Measurements from ENCODE around the gene THSD7B. TPM values are rescaled to one million over a fixed set of nuclear protein-coding genes. Genes with fewer than 3 reads are reported as not detected.

The THSD7B gene
- total and polyA plus RNA-seq, 10 of the 15 experiments (the other 5 are each of a cell fraction or from before 2014, with no cell fraction given), result 0.03 to 0.56 (median 0.28) TPM

DNA sequence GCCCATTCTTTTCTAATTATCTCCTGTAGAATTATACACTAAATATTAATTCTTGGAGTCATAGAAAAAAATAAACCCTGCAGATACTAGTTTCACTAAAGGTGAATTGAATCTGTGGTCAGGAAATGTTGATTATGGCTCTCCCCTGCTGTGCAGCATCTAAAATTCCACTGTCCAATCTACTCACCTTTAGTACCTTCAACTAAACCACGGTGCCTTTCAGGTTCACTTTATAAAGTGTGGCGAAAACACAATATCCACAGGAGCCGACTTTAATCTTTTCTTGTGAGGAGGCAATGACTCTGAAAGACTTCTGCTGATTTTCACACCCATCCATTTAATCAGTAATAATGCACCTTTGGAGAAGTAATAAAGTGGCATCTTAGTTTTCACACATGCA lies 402.3 kb downstream of the THSD7B start:
- H3K36me3 ChIP-seq (ENCODE audit: control insufficient read depth in 2 of 2, insufficient read depth in 2 of 2, low read length in 1 of 2), result no peaks in the 10 kb centered on the region
- FAIRE-seq (no peak), ATAC-seq (peak; percentile 76), DNase-seq (ENCODE audit: low read depth, low spot score) (no peak)
- ChIA-PET POLR2A (no interaction called here), CTCF (no interaction called here), SMC1A (ENCODE audit: uncharacterized antibody, unreplicated experiment) (no interaction called here), RAD21 (ENCODE audit: unreplicated experiment) (no interaction called here)
- intact Hi-C loops (cut with micrococcal nuclease; ENCODE audit: unreplicated experiment) (no loop called here), in situ Hi-C loops (cut with MboI) (no loop called here)
- WGBS (ENCODE audit: insufficient coverage, insufficient replicate concordance, low lambda C conversion rate, missing lambda C conversion rate), result 4% methylated on average over 3 of the region's 3 CpGs
- no peak for TF ChIP-seq DPF2 (IDR thresholded peaks at IDR 0.05)
- TF ChIP-seq, protein P1, sequence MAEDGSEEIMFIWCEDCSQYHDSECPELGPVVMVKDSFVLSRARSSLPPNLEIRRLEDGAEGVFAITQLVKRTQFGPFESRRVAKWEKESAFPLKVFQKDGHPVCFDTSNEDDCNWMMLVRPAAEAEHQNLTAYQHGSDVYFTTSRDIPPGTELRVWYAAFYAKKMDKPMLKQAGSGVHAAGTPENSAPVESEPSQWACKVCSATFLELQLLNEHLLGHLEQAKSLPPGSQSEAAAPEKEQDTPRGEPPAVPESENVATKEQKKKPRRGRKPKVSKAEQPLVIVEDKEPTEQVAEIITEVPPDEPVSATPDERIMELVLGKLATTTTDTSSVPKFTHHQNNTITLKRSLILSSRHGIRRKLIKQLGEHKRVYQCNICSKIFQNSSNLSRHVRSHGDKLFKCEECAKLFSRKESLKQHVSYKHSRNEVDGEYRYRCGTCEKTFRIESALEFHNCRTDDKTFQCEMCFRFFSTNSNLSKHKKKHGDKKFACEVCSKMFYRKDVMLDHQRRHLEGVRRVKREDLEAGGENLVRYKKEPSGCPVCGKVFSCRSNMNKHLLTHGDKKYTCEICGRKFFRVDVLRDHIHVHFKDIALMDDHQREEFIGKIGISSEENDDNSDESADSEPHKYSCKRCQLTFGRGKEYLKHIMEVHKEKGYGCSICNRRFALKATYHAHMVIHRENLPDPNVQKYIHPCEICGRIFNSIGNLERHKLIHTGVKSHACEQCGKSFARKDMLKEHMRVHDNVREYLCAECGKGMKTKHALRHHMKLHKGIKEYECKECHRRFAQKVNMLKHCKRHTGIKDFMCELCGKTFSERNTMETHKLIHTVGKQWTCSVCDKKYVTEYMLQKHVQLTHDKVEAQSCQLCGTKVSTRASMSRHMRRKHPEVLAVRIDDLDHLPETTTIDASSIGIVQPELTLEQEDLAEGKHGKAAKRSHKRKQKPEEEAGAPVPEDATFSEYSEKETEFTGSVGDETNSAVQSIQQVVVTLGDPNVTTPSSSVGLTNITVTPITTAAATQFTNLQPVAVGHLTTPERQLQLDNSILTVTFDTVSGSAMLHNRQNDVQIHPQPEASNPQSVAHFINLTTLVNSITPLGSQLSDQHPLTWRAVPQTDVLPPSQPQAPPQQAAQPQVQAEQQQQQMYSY (CRISPR knock-in tag; IDR thresholded peaks at IDR 0.05), result no peak
- TF ChIP-seq, protein P2, sequence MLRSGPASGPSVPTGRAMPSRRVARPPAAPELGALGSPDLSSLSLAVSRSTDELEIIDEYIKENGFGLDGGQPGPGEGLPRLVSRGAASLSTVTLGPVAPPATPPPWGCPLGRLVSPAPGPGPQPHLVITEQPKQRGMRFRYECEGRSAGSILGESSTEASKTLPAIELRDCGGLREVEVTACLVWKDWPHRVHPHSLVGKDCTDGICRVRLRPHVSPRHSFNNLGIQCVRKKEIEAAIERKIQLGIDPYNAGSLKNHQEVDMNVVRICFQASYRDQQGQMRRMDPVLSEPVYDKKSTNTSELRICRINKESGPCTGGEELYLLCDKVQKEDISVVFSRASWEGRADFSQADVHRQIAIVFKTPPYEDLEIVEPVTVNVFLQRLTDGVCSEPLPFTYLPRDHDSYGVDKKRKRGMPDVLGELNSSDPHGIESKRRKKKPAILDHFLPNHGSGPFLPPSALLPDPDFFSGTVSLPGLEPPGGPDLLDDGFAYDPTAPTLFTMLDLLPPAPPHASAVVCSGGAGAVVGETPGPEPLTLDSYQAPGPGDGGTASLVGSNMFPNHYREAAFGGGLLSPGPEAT (IDR thresholded peaks at IDR 0.05; ENCODE audit: low read depth), result no peak
- TF ChIP-seq RAD21 (IDR thresholded peaks at IDR 0.05; ENCODE audit: insufficient read depth, low read depth, low read length), result no peak
- TF ChIP-seq, protein P3, sequence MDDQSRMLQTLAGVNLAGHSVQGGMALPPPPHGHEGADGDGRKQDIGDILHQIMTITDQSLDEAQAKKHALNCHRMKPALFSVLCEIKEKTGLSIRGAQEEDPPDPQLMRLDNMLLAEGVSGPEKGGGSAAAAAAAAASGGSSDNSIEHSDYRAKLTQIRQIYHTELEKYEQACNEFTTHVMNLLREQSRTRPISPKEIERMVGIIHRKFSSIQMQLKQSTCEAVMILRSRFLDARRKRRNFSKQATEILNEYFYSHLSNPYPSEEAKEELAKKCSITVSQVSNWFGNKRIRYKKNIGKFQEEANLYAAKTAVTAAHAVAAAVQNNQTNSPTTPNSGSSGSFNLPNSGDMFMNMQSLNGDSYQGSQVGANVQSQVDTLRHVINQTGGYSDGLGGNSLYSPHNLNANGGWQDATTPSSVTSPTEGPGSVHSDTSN (IDR thresholded peaks at IDR 0.05; ENCODE audit: insufficient replicate concordance, low read depth, low read length), result no peak
- TF ChIP-seq IRF4 (IDR thresholded peaks at IDR 0.05; ENCODE audit: low read depth, low read length), result no peak
- no peak for TF ChIP-seq SREBF1 (IDR thresholded peaks at IDR 0.05; ENCODE audit: low read length)
- TF ChIP-seq HDGF (IDR thresholded peaks at IDR 0.05), result no peak
- no peak for TF ChIP-seq POU2F2 (IDR thresholded peaks at IDR 0.05; ENCODE audit: borderline replicate concordance, low read depth, low read length)
- no peak for TF ChIP-seq SIN3A (IDR thresholded peaks at IDR 0.05; ENCODE audit: low read depth, low read length)
- TF ChIP-seq, protein P4, sequence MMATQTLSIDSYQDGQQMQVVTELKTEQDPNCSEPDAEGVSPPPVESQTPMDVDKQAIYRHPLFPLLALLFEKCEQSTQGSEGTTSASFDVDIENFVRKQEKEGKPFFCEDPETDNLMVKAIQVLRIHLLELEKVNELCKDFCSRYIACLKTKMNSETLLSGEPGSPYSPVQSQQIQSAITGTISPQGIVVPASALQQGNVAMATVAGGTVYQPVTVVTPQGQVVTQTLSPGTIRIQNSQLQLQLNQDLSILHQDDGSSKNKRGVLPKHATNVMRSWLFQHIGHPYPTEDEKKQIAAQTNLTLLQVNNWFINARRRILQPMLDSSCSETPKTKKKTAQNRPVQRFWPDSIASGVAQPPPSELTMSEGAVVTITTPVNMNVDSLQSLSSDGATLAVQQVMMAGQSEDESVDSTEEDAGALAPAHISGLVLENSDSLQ (IDR thresholded peaks at IDR 0.05), result no peak
- TF ChIP-seq, protein P5, sequence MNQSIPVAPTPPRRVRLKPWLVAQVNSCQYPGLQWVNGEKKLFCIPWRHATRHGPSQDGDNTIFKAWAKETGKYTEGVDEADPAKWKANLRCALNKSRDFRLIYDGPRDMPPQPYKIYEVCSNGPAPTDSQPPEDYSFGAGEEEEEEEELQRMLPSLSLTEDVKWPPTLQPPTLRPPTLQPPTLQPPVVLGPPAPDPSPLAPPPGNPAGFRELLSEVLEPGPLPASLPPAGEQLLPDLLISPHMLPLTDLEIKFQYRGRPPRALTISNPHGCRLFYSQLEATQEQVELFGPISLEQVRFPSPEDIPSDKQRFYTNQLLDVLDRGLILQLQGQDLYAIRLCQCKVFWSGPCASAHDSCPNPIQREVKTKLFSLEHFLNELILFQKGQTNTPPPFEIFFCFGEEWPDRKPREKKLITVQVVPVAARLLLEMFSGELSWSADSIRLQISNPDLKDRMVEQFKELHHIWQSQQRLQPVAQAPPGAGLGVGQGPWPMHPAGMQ (IDR thresholded peaks at IDR 0.05; ENCODE audit: borderline replicate concordance), result no peak
- H3K4me2 ChIP-seq (ENCODE audit: control insufficient read depth, insufficient read depth), result no peak overlapping the region
- H3K79me2 ChIP-seq (ENCODE audit: control insufficient read depth, insufficient read depth, low read length), result no peaks in the 10 kb centered on the region
- H3K4me1 ChIP-seq (ENCODE audit: control insufficient read depth, insufficient read depth, low read length), result no peaks in the 10 kb centered on the region
- no peaks in the 10 kb centered on the region for H3K9me3 ChIP-seq (replicated peaks; ENCODE audit: control insufficient read depth, insufficient read depth, low read length)
- no peak overlapping the region for H3K9ac ChIP-seq (ENCODE audit: control insufficient read depth, insufficient read depth, low read length)
- BruUV-seq (replicated peaks), result no TSS peak
- no peaks in the 10 kb centered on the region for H3K27me3 ChIP-seq (replicated peaks in 1 of 2; ENCODE audit: control insufficient read depth in 2 of 2, insufficient read depth in 2 of 2, low read length in 1 of 2)
- no peak overlapping the region for H3K27ac ChIP-seq (ENCODE audit: control insufficient read depth, insufficient read depth)
- H4K20me1 ChIP-seq (ENCODE audit: control insufficient read depth, insufficient read depth), result no peaks in the 10 kb centered on the region
- H3K4me3 ChIP-seq, result no peak overlapping the region
- no peak overlapping the region for H2AFZ ChIP-seq (ENCODE audit: control insufficient read depth, low read depth, low read length)
